ENCODE results near the gene PSMC3IP.
A peak's percentile ranks its signal among the peaks of the same experiment; 100 is the strongest.

The PSMC3IP gene

GRCh38 chr17:42555122-42555622 lies 22.4 kb downstream of the PSMC3IP start:
- H3K79me2 ChIP-seq (ENCODE audit: control insufficient read depth, low read length) = peaks cover 18% of the 10 kb centered on the region
- TF ChIP-seq CTCF (IDR thresholded peaks at IDR 0.05; ENCODE audit: low read depth, low read length, poor library complexity, severe bottlenecking) = no peak
- no peaks in the 10 kb centered on the region for H4K20me1 ChIP-seq (ENCODE audit: control insufficient read depth, insufficient read depth, low read depth, low read length)
- peaks cover 26% of the 10 kb centered on the region for H3K4me1 ChIP-seq (ENCODE audit: control insufficient read depth, low read length)
- no peaks in the 10 kb centered on the region for H3K9me2 ChIP-seq (replicated peaks; ENCODE audit: control insufficient read depth, low read length)
- no peaks in the 10 kb centered on the region for H3K9me3 ChIP-seq (ENCODE audit: control insufficient read depth, insufficient read depth, low read length)
- peak overlapping the region; percentile 96 for H3K4me2 ChIP-seq (ENCODE audit: low read length)
- H3K27me3 ChIP-seq (ENCODE audit: control insufficient read depth, low read length) = no peaks in the 10 kb centered on the region
- H3F3A ChIP-seq (ENCODE audit: control insufficient read depth, insufficient read depth) = no peaks in the 10 kb centered on the region
- H3K4me3 ChIP-seq (ENCODE audit: low read length) = peak overlapping the region; percentile 99
- peak overlapping the region; percentile 53 for H3K27ac ChIP-seq (ENCODE audit: low read depth, low read length)
- H3K36me3 ChIP-seq (ENCODE audit: control insufficient read depth, low read length) = peaks cover 3% of the 10 kb centered on the region; the same call in 1 of the 2 replicates

DNA sequence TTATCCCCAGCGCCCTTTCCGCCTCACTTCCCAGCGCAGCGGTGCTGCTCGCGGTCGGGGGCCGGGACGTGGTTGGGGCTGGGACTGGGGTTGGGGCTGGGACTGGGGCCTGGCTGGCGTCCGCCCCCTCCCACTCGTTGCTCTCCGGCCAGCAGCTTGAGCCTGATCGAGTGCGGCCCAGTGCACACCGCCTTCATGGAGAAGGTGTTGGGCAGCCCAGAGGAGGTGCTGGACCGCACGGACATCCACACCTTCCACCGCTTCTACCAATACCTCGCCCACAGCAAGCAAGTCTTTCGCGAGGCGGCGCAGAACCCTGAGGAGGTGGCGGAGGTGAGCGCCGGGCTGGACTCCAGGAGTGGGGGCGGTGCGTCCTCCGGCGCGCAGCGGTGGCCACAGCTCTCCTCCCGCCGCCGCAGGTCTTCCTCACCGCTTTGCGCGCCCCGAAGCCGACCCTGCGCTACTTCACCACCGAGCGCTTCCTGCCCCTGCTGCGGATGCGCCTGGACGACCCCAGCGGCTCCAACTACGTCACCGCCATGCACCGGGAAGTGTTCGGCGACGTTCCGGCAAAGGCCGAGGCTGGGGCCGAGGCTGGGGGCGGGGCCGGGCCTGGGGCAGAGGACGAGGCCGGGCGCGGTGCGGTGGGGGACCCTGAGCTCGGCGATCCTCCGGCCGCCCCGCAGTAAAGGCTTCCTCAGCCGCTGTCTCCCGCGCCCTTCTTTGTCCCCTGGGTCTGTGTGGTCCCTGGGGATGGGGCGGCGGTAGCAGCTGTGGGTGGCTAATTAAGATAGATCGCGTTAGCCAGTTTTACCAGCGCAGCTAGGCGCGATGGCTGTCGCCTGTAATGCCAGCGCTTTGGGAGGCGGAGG lies 23.0 kb downstream of the PSMC3IP start:
- Histone ChIP-seq H3K27me3 (ENCODE audit: control insufficient read depth, low read length) (no peaks in the 10 kb centered on the region), H3K9me3 (ENCODE audit: control insufficient read depth, insufficient read depth, low read length) (no peaks in the 10 kb centered on the region), H3K27ac (ENCODE audit: low read depth, low read length) (peak overlapping the region; percentile 53), H3K4me2 (ENCODE audit: low read length) (peak overlapping the region; percentile 96), H3K79me2 (ENCODE audit: control insufficient read depth, low read length) (peaks cover 18% of the 10 kb centered on the region), H3K4me1 (ENCODE audit: control insufficient read depth, low read length) (peaks cover 26% of the 10 kb centered on the region), H3K4me3 (ENCODE audit: low read length) (peak overlapping the region; percentile 99), H4K20me1 (ENCODE audit: control insufficient read depth, insufficient read depth, low read depth, low read length) (no peaks in the 10 kb centered on the region), H3K9me2 (replicated peaks; ENCODE audit: control insufficient read depth, low read length) (no peaks in the 10 kb centered on the region), H3F3A (ENCODE audit: control insufficient read depth, insufficient read depth) (no peaks in the 10 kb centered on the region), H3K36me3 (ENCODE audit: control insufficient read depth, low read length) (peaks cover 3% of the 10 kb centered on the region; the same call in 1 of the 2 replicates)
- TF ChIP-seq EZH2phosphoT487 (IDR thresholded peaks at IDR 0.05; ENCODE audit: borderline replicate concordance, low read length) (no peak), CTCF (IDR thresholded peaks at IDR 0.05; ENCODE audit: low read depth, low read length, poor library complexity, severe bottlenecking) (no peak)

- Histone ChIP-seq H3K27ac (ENCODE audit: low read depth, low read length) (peak overlapping the region; percentile 53), H3K4me3 (ENCODE audit: low read length) (peak overlapping the region; percentile 99), H3K27me3 (ENCODE audit: control insufficient read depth, low read length) (no peaks in the 10 kb centered on the region), H3K9me3 (ENCODE audit: control insufficient read depth, insufficient read depth, low read length) (no peaks in the 10 kb centered on the region), H4K20me1 (ENCODE audit: control insufficient read depth, insufficient read depth, low read depth, low read length) (no peaks in the 10 kb centered on the region), H3K4me2 (ENCODE audit: low read length) (peak overlapping the region; percentile 96), H3K79me2 (ENCODE audit: control insufficient read depth, low read length) (peaks cover 18% of the 10 kb centered on the region), H3F3A (ENCODE audit: control insufficient read depth, insufficient read depth) (no peaks in the 10 kb centered on the region), H3K4me1 (ENCODE audit: control insufficient read depth, low read length) (peaks cover 28% of the 10 kb centered on the region), H3K9me2 (replicated peaks; ENCODE audit: control insufficient read depth, low read length) (no peaks in the 10 kb centered on the region), H3K36me3 (ENCODE audit: control insufficient read depth, low read length) (peaks cover 3% of the 10 kb centered on the region; the same call in 1 of the 2 replicates)
- no peak for TF ChIP-seq EZH2phosphoT487 (IDR thresholded peaks at IDR 0.05; ENCODE audit: borderline replicate concordance, low read length)
- no peak for TF ChIP-seq CTCF (IDR thresholded peaks at IDR 0.05; ENCODE audit: low read depth, low read length, poor library complexity, severe bottlenecking)
These were observed 23.7 kb downstream of the PSMC3IP start for GRCh38 chr17:42553866-42554249.

Data from DOHH2 (cell line).